Breast epithelium (tissue), 3 donors: Measurements from ENCODE around the gene IL3RA.

Source experiments
- CTCF ChIP-seq, 3 donors: fragments of 450-650 bp; IDR thresholded peaks; one replicate each; pipeline ENCODE4 v1.5.1; 2016 to 2017; ENCODE audit warnings: antibody characterized with exemption in 3 of 3, mild to moderate bottlenecking in 3 of 3, moderate library complexity in 3 of 3
- POLR2A ChIP-seq: fragments of 450-650 bp; IDR thresholded peaks from one replicate; pipeline ENCODE4 v1.6.1; 2016; ENCODE audit warnings: antibody characterized with exemption, mild to moderate bottlenecking, moderate library complexity

- no peak for TF ChIP-seq POLR2A
- no peak for TF ChIP-seq CTCF (IDR thresholded peaks at IDR 0.05)
Measured at GRCh38 chrX:1425381-1425780, 88.8 kb downstream of the IL3RA start.
